Stimulated activated CD8-positive, alpha-beta memory T cell treated with anti-CD3 and anti-CD28 coated beads, Interleukin-12 subunit alpha, Interleukin-12 subunit beta, amount 100 ng/mL, for 4 hours (primary cell): ENCODE results near the gene COX5B.
"Not testable (repeated sequence)": the region's sequence is repeated elsewhere in the genome, so short reads cannot be mapped to it uniquely, and the experiment has no call there.

Source experiments
- DNase-seq: peaks from one replicate; pipeline ENCODE4 v3.0.0-alpha.2; 2020; ENCODE audit warnings: low read depth

Gene COX5B

GRCh38 chr2:97673182-97673914, 27.5 kb downstream of the COX5B start:
- no peak for DNase-seq

GRCh38 chr2:97673915-97674283, 28.0 kb downstream of the COX5B start:
- DNase-seq = no peak

DNA sequence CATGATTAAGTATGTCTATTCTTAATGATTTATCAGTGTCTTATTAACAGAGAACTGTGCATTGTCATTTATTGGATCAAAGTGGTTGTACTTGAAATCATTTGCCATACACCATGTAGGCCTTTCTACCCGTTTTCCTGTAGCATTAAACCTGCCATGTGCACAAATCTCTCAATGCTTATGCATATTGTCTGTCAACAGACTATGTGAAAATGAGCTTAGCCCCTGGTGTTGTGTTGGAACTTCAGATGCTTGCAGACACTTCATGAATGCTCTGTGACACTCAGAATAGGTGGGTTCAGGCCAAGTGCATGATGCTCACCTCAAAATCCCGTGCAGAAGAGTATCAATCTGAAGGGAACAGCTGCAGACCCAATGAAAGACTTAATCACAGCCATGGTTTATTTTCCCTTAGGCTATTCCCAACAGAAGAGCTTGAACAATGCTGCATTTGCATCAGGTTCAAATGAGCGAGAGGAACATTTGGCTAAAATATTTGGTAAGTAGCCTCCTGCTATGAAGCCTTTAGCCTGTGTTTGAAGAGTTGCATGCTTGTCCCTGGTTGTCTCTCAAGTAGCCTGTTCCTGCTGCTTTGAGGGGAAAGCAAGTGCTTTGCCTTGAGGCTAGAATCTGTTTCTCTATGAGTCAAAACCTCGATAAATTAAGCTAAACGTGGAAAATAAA, 29.7 kb downstream of the COX5B start:
- no peak for DNase-seq

DNA sequence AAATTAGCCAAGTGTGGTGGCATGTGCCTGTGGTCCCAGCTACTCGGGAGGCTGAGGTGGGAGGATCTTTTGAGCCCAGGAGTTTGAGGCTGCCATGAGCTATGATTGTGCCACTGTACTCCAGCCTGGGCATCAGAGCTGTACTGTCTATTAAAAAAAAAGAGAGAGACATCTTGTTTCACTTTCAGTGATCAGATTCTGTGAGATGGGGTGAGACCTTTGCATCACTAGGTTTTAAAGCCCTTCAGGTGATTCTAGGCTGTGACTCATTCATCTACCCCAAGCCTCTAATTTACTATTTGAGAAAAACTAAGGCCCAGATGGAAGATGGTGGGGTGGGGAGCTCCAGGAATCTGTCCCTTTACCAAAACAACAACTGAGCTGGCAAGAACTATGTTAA, 30.8 kb downstream of the COX5B start:
- no peak for DNase-seq

GRCh38 chr2:97677480-97677879, 31.6 kb downstream of the COX5B start:
- DNase-seq = no peak

GRCh38 chr2:97678298-97678697, 32.4 kb downstream of the COX5B start:
- DNase-seq = no peak

DNA sequence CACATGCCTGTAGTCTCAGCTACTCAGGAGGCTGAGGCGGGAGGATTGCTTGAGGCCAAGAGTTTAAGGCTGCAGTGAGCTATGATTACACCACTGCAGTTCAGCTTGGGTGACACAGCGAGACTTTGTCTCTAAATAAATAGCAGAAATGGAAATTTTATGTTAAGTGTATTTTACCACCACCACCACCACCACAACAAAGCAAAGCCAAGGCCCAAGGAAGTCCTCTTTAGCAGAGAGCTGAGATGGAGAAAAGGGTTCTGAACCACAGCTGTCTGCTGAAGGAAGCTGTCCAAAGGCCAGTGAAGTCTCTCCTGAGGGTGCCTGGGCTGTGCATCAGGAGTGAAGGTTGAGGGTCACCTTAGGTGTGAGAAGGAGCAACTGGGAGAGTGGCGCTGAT, 41.4 kb downstream of the COX5B start:
- not testable (repeated sequence) for DNase-seq

GRCh38 chr2:97688062-97688827, 42.4 kb downstream of the COX5B start:
- DNase-seq = no peak

- DNase-seq = no peak
These were observed 45.3 kb downstream of the COX5B start for GRCh38 chr2:97691166-97691565.

- no peak for DNase-seq
These were observed 47.6 kb downstream of the COX5B start for GRCh38 chr2:97693476-97693875.

- no peak for DNase-seq
These were observed 49.9 kb downstream of the COX5B start for GRCh38 chr2:97695744-97696143.

- peak; percentile 76 for DNase-seq
These were observed 51.7 kb downstream of the COX5B start for GRCh38 chr2:97697252-97698235.
